Activated T-helper 1 cell treated with anti-CD3 and anti-CD28 coated beads, Interleukin-12 subunit alpha, Interleukin-12 subunit beta, Interleukin-2, Interleukin-4 antibody, amounts not matched to agents 30 ng/mL and 10 ng/mL and 1 ng/mL, durations not matched to agents 14 hours and 24 hours and 36 hours (primary cell): ENCODE data around the gene ATP10B. TPM values are rescaled to one million over a fixed set of nuclear protein-coding genes. Genes with fewer than 3 reads are reported as not detected.
"Not testable (repeated sequence)": the region's sequence is repeated elsewhere in the genome, so short reads cannot be mapped to it uniquely, and the experiment has no call there.

ENCODE experiments used
- DNase-seq: peaks from one replicate; pipeline ENCODE4 v3.0.0; 2021; ENCODE audit warnings: low spot score
- H3K27ac Mint-ChIP-seq: one replicate; pipeline ENCODE4 v1.8.0; 2021; ENCODE audit warnings: mild to moderate bottlenecking, mixed read lengths
- H3K27me3 Mint-ChIP-seq: one replicate; pipeline ENCODE4 v1.8.0; 2022; ENCODE audit warnings: mild to moderate bottlenecking, moderate library complexity, mixed read lengths; ENCODE audit not compliant: insufficient read depth
- H3K36me3 Mint-ChIP-seq: one replicate; pipeline ENCODE4 v1.8.0; 2021; ENCODE audit warnings: low read depth, mixed read lengths
- H3K4me1 Mint-ChIP-seq: one replicate; pipeline ENCODE4 v1.8.0; 2021; ENCODE audit warnings: low read depth, mixed read lengths
- H3K4me3 Mint-ChIP-seq: one replicate; pipeline ENCODE4 v1.8.0; 2021; ENCODE audit warnings: mild to moderate bottlenecking, moderate library complexity, mixed read lengths
- H3K9me3 Mint-ChIP-seq: one replicate; pipeline ENCODE4 v1.8.0; 2021; ENCODE audit warnings: mixed read lengths
- intact Hi-C: fragments of 100-400 bp; cut with micrococcal nuclease; formaldehyde crosslinking; loops from one replicate; pipeline ENCODE4 v1.15.1; 2024
- total RNA-seq: library from RNA; stranded (reverse); gene quantifications from 2 replicates; pipeline ENCODE4 v1.2.3, GENCODE V29; 2022

ATP10B gene
- not detected in 2 replicates for total RNA-seq

- H3K9me3 Mint-ChIP-seq, result no peaks in the 10 kb centered on the region
- intact Hi-C loops, result no loop called here
- H3K4me1 Mint-ChIP-seq, result no peaks in the 10 kb centered on the region
- no peaks in the 10 kb centered on the region for H3K36me3 Mint-ChIP-seq
- H3K27ac Mint-ChIP-seq, result no peak within 1 kb of the TSS
- DNase-seq, result no peak
- H3K4me3 Mint-ChIP-seq, result no peak within 1 kb of the TSS
- no peaks in the 10 kb centered on the region for H3K27me3 Mint-ChIP-seq
Observed at GRCh38 chr5:160852049-160852448, at the start of gene ATP10B. Gene ATP10B, minus strand, starts transcription at chr5:160852211. Its CDS starts 164,137 bp downstream, at chr5:160688074.

- no peaks in the 10 kb centered on the region for H3K36me3 Mint-ChIP-seq
- DNase-seq, result no peak
- no peak overlapping the region for H3K27ac Mint-ChIP-seq
- H3K9me3 Mint-ChIP-seq, result no peaks in the 10 kb centered on the region
- no peak overlapping the region for H3K4me3 Mint-ChIP-seq
- H3K4me1 Mint-ChIP-seq, result no peaks in the 10 kb centered on the region
- intact Hi-C loops, result loop anchor here (5.0 kb wide), 1 partner anchor 394 kb away; no protein-coding TSS in a partner anchor
- H3K27me3 Mint-ChIP-seq, result no peaks in the 10 kb centered on the region
Observed at GRCh38 chr5:160901656-160902055, 49.6 kb upstream of the ATP10B start.

- H3K27ac Mint-ChIP-seq, result no peak overlapping the region
- H3K36me3 Mint-ChIP-seq, result no peaks in the 10 kb centered on the region
- intact Hi-C loops, result loop anchor here (5.0 kb wide), 1 partner anchor 392 kb away; no protein-coding TSS in a partner anchor
- no peak overlapping the region for H3K4me3 Mint-ChIP-seq
- H3K9me3 Mint-ChIP-seq, result no peaks in the 10 kb centered on the region
- H3K4me1 Mint-ChIP-seq, result no peaks in the 10 kb centered on the region
- DNase-seq, result no peak
- no peaks in the 10 kb centered on the region for H3K27me3 Mint-ChIP-seq
Observed at GRCh38 chr5:160899735-160900134, 47.7 kb upstream of the ATP10B start.

GRCh38 chr5:160893180-160893964 lies 41.4 kb upstream of the ATP10B start:
- intact Hi-C loops, H3K36me3 Mint-ChIP-seq, H3K27ac Mint-ChIP-seq: not testable (repeated sequence)

GRCh38 chr5:160887780-160888179 lies 35.8 kb upstream of the ATP10B start:
- H3K27me3 Mint-ChIP-seq, result no peaks in the 10 kb centered on the region
- intact Hi-C loops, result no loop called here
- no peak overlapping the region for H3K4me3 Mint-ChIP-seq

More at GRCh38 chr5:160893180-160893964, 41.4 kb upstream of the ATP10B start:
- H3K4me3 Mint-ChIP-seq, H3K9me3 Mint-ChIP-seq, H3K27me3 Mint-ChIP-seq, DNase-seq, H3K4me1 Mint-ChIP-seq: not testable (repeated sequence)

GRCh38 chr5:160873560-160874200 lies 21.7 kb upstream of the ATP10B start:
- H3K4me3 Mint-ChIP-seq, H3K27ac Mint-ChIP-seq, H3K9me3 Mint-ChIP-seq, H3K4me1 Mint-ChIP-seq, DNase-seq, intact Hi-C loops, H3K36me3 Mint-ChIP-seq, H3K27me3 Mint-ChIP-seq: not testable (repeated sequence)

More at GRCh38 chr5:160887780-160888179, 35.8 kb upstream of the ATP10B start:
- no peaks in the 10 kb centered on the region for H3K36me3 Mint-ChIP-seq
- DNase-seq, result no peak
- H3K27ac Mint-ChIP-seq, result no peak overlapping the region
- H3K4me1 Mint-ChIP-seq, result no peaks in the 10 kb centered on the region
- H3K9me3 Mint-ChIP-seq, result no peaks in the 10 kb centered on the region

GRCh38 chr5:160869989-160870521 lies 18.0 kb upstream of the ATP10B start:
- no peaks in the 10 kb centered on the region for H3K27me3 Mint-ChIP-seq
- H3K36me3 Mint-ChIP-seq, result no peaks in the 10 kb centered on the region
- no peak overlapping the region for H3K27ac Mint-ChIP-seq
- no peak overlapping the region for H3K4me3 Mint-ChIP-seq
- DNase-seq, result no peak
- intact Hi-C loops, result no loop called here
- peaks cover 4% of the 10 kb centered on the region for H3K9me3 Mint-ChIP-seq
- H3K4me1 Mint-ChIP-seq, result no peaks in the 10 kb centered on the region

GRCh38 chr5:160867976-160868375 lies 16.0 kb upstream of the ATP10B start:
- intact Hi-C loops, result no loop called here
- no peaks in the 10 kb centered on the region for H3K27me3 Mint-ChIP-seq
- no peaks in the 10 kb centered on the region for H3K4me1 Mint-ChIP-seq
- no peaks in the 10 kb centered on the region for H3K36me3 Mint-ChIP-seq
- no peak for DNase-seq
- H3K27ac Mint-ChIP-seq, result no peak overlapping the region
- H3K9me3 Mint-ChIP-seq, result no peaks in the 10 kb centered on the region
- H3K4me3 Mint-ChIP-seq, result no peak overlapping the region

- Mint-ChIP-seq H3K4me1 (no peaks in the 10 kb centered on the region), H3K9me3 (no peaks in the 10 kb centered on the region), H3K4me3 (no peak overlapping the region), H3K27ac (no peak overlapping the region), H3K36me3 (no peaks in the 10 kb centered on the region), H3K27me3 (no peaks in the 10 kb centered on the region)
- DNase-seq, result no peak
- intact Hi-C loops, result no loop called here
Observed at GRCh38 chr5:160851451-160851850, 560 bp downstream of the ATP10B start.

- Mint-ChIP-seq H3K27ac (no peak overlapping the region), H3K4me1 (no peaks in the 10 kb centered on the region), H3K27me3 (no peaks in the 10 kb centered on the region), H3K9me3 (no peaks in the 10 kb centered on the region), H3K36me3 (no peaks in the 10 kb centered on the region), H3K4me3 (no peak overlapping the region)
- intact Hi-C loops, result no loop called here
- DNase-seq, result no peak
Observed at GRCh38 chr5:160850421-160850820, 1.6 kb downstream of the ATP10B start.

- H3K9me3 Mint-ChIP-seq, result no peaks in the 10 kb centered on the region
- no peak overlapping the region for H3K27ac Mint-ChIP-seq
- no peaks in the 10 kb centered on the region for H3K27me3 Mint-ChIP-seq
- H3K36me3 Mint-ChIP-seq, result no peaks in the 10 kb centered on the region
- intact Hi-C loops, result no loop called here
- no peaks in the 10 kb centered on the region for H3K4me1 Mint-ChIP-seq
- no peak overlapping the region for H3K4me3 Mint-ChIP-seq
- DNase-seq, result no peak
Observed at GRCh38 chr5:160847526-160848085, 4.4 kb downstream of the ATP10B start.

- H3K4me1 Mint-ChIP-seq, result no peaks in the 10 kb centered on the region
- DNase-seq, result no peak
- no peak overlapping the region for H3K4me3 Mint-ChIP-seq
- no peaks in the 10 kb centered on the region for H3K36me3 Mint-ChIP-seq
- H3K9me3 Mint-ChIP-seq, result no peaks in the 10 kb centered on the region
- no peaks in the 10 kb centered on the region for H3K27me3 Mint-ChIP-seq
- no peak overlapping the region for H3K27ac Mint-ChIP-seq
- intact Hi-C loops, result no loop called here
Observed at GRCh38 chr5:160846642-160847041, 5.4 kb downstream of the ATP10B start.

GRCh38 chr5:160844177-160844576 lies 7.8 kb downstream of the ATP10B start:
- intact Hi-C loops, result loop anchor here (5.0 kb wide), 1 partner anchor 337 kb away; no protein-coding TSS in a partner anchor
- Mint-ChIP-seq H3K4me1 (no peaks in the 10 kb centered on the region), H3K27me3 (peaks cover 4% of the 10 kb centered on the region), H3K4me3 (no peak overlapping the region), H3K27ac (no peak overlapping the region), H3K9me3 (no peaks in the 10 kb centered on the region), H3K36me3 (no peaks in the 10 kb centered on the region)
- no peak for DNase-seq
